GM12891 (cell line): ENCODE measurements around the gene FTHL17.
A peak's percentile ranks its signal among the peaks of the same experiment; 100 is the strongest.

Source experiments
- DNase-seq: peaks from one replicate; pipeline ENCODE4 v3.0.0; 2011; ENCODE audit warnings: low spot score; ENCODE audit not compliant: insufficient read length
- FAIRE-seq: peaks from 2 replicates; lab custom pipeline; 2011; peaks lifted over from hg19 to GRCh38; lab: Jason Lieb, UNC
- PAX5 ChIP-seq: IDR thresholded peaks from 2 replicates; pipeline ENCODE4 v1.6.1; 2011; ENCODE audit warnings: low read length, moderate library complexity, mild to moderate bottlenecking; ENCODE audit not compliant: insufficient read depth, severe bottlenecking
- POLR2A ChIP-seq: IDR thresholded peaks from 2 replicates; pipeline ENCODE4 v1.6.1; 2011; ENCODE audit warnings: low read depth, low read length, control low read depth
- POLR2AphosphoS5 ChIP-seq: IDR thresholded peaks from 2 replicates; pipeline ENCODE4 v1.6.1; 2011; ENCODE audit warnings: low read depth, low read length, control low read depth
- POU2F2 ChIP-seq: IDR thresholded peaks from 2 replicates; pipeline ENCODE4 v1.6.1; 2011; ENCODE audit warnings: low read depth, mild to moderate bottlenecking, control low read depth, low read length, moderate library complexity
- SPI1 ChIP-seq: IDR thresholded peaks from 2 replicates; pipeline ENCODE4 v1.6.1; 2011; ENCODE audit warnings: low read depth, low read length, control low read depth
- TAF1 ChIP-seq: IDR thresholded peaks from 2 replicates; pipeline ENCODE4 v1.6.1; 2011; ENCODE audit warnings: low read depth, low read length, control low read depth

Gene FTHL17

GRCh38 chrX:31057291-31057690, 14.6 kb downstream of the FTHL17 start:
- DNase-seq (no peak), FAIRE-seq (peak; percentile 72)
- TF ChIP-seq POLR2AphosphoS5 (no peak), TAF1 (no peak), SPI1 (no peak), POU2F2 (no peak), POLR2A (no peak), PAX5 (no peak)

DNA sequence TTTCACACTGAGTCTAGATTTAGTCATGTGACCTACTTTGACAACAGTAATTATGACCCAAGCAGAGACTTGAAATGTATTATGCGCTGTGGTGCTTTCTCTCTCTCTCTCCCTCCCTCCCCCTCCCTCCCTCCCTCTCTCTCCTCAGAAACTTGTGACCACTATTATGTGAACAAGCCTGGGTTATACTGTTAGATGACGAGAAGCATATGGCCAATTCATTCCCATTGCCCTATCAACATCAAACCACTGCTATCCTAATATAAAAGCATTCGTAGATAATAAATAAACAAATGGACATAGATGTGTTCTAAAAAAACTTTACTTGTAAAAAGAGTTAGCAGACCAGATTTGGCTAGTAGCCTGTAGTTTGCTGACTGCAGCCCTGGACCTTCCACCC, 18.2 kb downstream of the FTHL17 start:
- FAIRE-seq: no peak

GRCh38 chrX:31039327-31039711, 32.5 kb downstream of the FTHL17 start:
- no peak for DNase-seq
- no peak for FAIRE-seq
- no peak for TF ChIP-seq PAX5
- no peak for TF ChIP-seq POU2F2
- TF ChIP-seq TAF1: no peak
- no peak for TF ChIP-seq POLR2A
- no peak for TF ChIP-seq SPI1
- no peak for TF ChIP-seq POLR2AphosphoS5

More for the DNA sequence above, 18.2 kb downstream of the FTHL17 start:
- TF ChIP-seq PAX5 (no peak), POU2F2 (no peak), POLR2A (no peak)
- DNase-seq: no peak

DNA sequence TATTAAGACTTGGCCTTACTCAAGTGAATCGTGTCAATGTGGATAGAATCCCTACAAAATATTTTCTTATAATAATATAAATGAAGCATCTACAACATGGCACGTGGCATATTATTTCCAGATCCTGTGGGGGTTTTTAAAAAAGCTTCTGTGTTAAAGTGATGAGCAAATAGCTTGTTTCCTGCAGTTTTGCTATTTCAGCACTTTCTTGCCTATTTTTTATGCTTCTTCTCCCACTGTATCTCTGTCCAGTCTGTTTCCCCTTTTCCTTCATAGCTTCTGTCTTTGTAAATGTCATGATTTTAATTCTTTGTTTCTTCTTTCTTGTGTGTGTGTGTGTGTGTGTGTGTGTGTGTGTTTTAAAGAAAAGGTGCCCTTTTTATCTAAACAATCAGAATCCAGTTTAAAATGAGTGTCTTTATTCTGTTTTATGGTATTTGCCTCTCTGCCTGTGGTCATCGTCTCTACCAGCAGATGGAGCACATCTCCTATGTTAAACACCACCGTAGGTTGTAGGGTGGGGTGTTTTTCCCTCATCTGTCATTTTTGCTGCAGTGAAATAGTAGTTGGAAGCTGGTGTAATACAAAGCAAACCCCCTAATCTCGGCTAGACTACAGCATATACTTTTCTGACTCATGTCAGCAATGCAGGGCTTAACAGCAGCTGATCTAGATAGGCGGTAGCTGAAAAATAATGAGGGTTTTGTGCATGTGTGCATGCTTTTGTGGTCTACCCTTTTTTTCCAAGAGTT, 33.1 kb downstream of the FTHL17 start:
- peak; percentile 89 for FAIRE-seq
- TF ChIP-seq TAF1: no peak
- TF ChIP-seq POLR2AphosphoS5: no peak
- no peak for TF ChIP-seq SPI1
- TF ChIP-seq PAX5: no peak
- no peak for TF ChIP-seq POLR2A
- TF ChIP-seq POU2F2: no peak
- no peak for DNase-seq

DNA sequence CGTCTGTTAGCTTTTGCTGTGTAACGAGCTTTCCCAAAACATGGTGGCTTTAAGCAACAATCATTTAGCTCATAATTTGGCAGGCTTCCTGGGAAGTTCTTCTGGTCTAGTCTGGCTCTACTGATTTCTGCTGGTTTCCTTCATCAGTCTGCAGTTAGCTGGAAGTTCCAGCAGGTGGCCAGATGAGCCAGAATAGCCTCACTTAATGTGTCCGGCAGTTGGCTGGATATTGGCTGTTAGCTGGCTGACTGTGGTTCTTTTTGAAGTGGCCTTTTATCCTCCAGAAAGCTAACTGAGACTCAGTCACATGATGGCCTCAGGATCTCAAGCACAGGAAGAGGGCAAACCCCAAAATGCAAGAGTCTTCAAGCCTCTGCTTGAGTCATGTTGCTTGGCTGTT, 34.9 kb downstream of the FTHL17 start:
- TF ChIP-seq POU2F2 (no peak), POLR2A (no peak), POLR2AphosphoS5 (no peak), SPI1 (no peak), TAF1 (no peak), PAX5 (no peak)
- FAIRE-seq (no peak), DNase-seq (no peak)

DNA sequence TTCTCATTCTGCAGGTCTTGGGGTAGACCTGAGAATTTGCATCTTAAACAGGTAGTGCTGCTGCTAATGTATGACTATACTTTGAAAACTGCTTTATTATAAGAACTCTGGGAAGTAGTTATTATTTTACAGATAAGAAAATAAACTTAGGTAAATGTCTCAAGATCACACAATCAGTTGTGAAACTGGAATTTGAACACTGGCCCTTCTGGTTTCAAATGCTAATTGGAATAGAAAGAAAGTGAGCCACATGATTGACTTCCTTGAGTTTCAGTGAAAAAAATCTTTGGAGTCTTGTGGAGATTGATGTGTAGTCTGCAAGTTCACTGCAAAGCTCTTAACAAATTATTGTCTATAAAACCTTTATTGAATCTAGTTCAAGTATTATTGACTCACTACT, 44.5 kb downstream of the FTHL17 start:
- DNase-seq (no peak), FAIRE-seq (no peak)
- no peak for TF ChIP-seq PAX5

GRCh38 chrX:31024866-31025265, 47.0 kb downstream of the FTHL17 start:
- DNase-seq (no peak), FAIRE-seq (no peak)
- no peak for TF ChIP-seq POU2F2
- no peak for TF ChIP-seq POLR2AphosphoS5
- TF ChIP-seq POLR2A: no peak
- no peak for TF ChIP-seq PAX5
- no peak for TF ChIP-seq TAF1
- TF ChIP-seq SPI1: no peak

GRCh38 chrX:31021537-31021936, 50.3 kb downstream of the FTHL17 start:
- TF ChIP-seq SPI1: no peak
- DNase-seq: no peak
- no peak for FAIRE-seq
